WERI-Rb-1 (cell line): Measurements from ENCODE around the gene BIN1.
A peak's percentile ranks its signal among the peaks of the same experiment; 100 is the strongest.

Experiments used
- DNase-seq: peaks from one replicate; pipeline ENCODE4 v3.0.0-alpha.2; 2020
- H3K27ac ChIP-seq: fragments of 250-450 bp; sonication (Bioruptor Pico); 2 replicates; pipeline ENCODE4 v1.5.1; 2020; ENCODE audit warnings: mild to moderate bottlenecking, moderate library complexity
- H3K27me3 ChIP-seq: fragments of 250-450 bp; sonication (Bioruptor Pico); 2 replicates; pipeline ENCODE4 v1.5.1; 2021; ENCODE audit warnings: mild to moderate bottlenecking, low read depth, moderate library complexity; ENCODE audit not compliant: insufficient read depth, severe bottlenecking
- H3K36me3 ChIP-seq: fragments of 250-450 bp; sonication (Bioruptor Pico); 2 replicates; pipeline ENCODE4 v1.5.1; 2020; ENCODE audit warnings: mild to moderate bottlenecking, moderate library complexity
- H3K4me3 ChIP-seq: 2 replicates; pipeline ENCODE4 v1.5.1; 2011; ENCODE audit warnings: low read depth, mild to moderate bottlenecking, control low read depth, low read length
- H3K9me3 ChIP-seq: fragments of 250-450 bp; sonication (Bioruptor Pico); 2 replicates; pipeline ENCODE4 v1.5.1; 2021; ENCODE audit warnings: mild to moderate bottlenecking, moderate library complexity; ENCODE audit not compliant: severe bottlenecking
- TF ChIP-seq, protein P1 (sequence below): IDR thresholded peaks from 2 replicates; pipeline ENCODE4 v1.5.1; 2011; ENCODE audit warnings: low read depth, mild to moderate bottlenecking, control low read depth, inconsistent platforms, low read length

BIN1 gene

DNA sequence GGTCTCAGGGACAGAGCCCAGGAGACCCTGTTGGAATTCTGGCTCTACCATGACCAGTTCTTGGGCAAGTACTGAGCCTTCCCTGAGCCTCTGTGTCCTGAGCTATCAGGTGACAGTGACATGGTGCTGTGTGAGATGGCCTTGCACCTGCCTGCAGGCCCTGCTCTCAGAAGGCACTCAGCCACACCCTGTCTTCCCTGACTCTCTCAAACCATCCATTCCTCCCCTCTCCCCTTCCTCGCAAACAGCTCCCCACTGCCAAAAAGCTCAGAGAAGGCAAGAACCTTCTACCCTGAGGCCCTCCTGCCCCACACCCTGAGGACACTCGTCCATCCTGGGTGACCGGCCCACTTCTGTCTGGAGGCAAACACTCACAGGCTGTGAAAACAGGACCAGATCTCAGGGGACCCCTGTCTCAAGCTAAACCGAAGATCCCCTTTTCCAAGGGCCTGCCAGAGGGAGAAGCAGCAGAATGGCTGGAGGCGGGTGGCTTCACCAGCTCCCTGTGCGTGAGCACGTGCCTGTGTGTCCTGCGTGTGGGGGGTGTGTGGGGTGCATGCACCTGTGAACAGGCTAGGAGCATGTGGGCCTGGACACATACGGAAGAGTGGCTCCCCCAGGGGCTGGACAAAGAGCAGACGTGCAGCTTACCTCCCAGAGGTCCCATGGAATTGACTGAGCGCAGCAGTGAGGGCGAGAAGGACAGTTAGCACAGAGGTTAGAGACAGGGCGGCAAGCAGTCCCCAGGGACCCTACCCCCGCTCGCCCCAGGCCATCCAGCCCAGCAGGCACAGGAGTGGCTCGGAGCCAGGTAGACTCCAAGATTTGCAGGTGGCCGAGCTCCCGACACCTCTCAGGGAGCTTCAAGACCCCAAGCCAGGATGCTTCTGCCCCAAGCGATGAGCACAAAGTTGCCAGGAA is 53.9 kb downstream of the BIN1 start:
- TF ChIP-seq, protein P1, sequence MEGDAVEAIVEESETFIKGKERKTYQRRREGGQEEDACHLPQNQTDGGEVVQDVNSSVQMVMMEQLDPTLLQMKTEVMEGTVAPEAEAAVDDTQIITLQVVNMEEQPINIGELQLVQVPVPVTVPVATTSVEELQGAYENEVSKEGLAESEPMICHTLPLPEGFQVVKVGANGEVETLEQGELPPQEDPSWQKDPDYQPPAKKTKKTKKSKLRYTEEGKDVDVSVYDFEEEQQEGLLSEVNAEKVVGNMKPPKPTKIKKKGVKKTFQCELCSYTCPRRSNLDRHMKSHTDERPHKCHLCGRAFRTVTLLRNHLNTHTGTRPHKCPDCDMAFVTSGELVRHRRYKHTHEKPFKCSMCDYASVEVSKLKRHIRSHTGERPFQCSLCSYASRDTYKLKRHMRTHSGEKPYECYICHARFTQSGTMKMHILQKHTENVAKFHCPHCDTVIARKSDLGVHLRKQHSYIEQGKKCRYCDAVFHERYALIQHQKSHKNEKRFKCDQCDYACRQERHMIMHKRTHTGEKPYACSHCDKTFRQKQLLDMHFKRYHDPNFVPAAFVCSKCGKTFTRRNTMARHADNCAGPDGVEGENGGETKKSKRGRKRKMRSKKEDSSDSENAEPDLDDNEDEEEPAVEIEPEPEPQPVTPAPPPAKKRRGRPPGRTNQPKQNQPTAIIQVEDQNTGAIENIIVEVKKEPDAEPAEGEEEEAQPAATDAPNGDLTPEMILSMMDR: no peak
- DNase-seq: no peak
- Histone ChIP-seq H3K27me3 (no peaks in the 10 kb centered on the region), H3K4me3 (no peak overlapping the region), H3K36me3 (peaks cover 31% of the 10 kb centered on the region), H3K9me3 (no peaks in the 10 kb centered on the region), H3K27ac (no peak overlapping the region)

DNA sequence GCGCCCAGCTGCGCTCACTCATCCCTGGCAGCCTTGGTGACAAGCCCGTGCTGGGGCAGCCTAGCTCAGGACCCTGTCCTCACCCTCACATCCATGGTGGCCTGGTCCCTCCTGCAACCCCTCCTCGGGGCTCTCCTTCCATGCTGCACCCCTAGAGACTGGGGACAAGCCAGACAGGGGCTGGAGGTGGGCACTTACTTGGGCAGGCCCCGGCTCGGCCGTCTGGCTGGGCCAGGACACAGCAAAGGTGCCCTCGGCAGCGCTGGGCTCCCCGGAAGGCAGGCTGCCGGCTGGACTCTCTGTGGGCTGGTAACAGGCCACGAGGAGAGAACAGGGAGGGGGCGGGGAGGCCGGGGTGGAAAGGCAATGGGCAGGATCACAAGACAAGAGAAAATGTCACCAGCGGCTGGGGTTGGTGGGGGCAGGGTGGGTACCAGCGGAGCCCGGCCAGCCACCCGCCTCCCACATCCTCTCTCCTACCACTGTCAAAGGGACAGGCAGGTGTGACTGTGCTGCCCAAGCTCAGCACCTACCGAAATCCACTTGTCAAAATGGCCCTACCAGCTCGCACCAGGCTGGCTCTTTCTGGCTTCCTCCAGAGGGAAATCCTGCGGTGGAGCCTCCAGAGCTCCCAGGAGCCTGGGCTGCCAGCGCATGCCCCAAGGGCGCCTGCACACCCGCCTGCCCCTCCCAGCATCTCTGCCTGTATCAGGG is 54.7 kb downstream of the BIN1 start:
- TF ChIP-seq, protein P1: no peak
- no peak overlapping the region for H3K4me3 ChIP-seq
- H3K27me3 ChIP-seq: no peaks in the 10 kb centered on the region
- peaks cover 29% of the 10 kb centered on the region for H3K36me3 ChIP-seq
- DNase-seq: peak; percentile 6
- no peaks in the 10 kb centered on the region for H3K9me3 ChIP-seq
- H3K27ac ChIP-seq: no peak overlapping the region

DNA sequence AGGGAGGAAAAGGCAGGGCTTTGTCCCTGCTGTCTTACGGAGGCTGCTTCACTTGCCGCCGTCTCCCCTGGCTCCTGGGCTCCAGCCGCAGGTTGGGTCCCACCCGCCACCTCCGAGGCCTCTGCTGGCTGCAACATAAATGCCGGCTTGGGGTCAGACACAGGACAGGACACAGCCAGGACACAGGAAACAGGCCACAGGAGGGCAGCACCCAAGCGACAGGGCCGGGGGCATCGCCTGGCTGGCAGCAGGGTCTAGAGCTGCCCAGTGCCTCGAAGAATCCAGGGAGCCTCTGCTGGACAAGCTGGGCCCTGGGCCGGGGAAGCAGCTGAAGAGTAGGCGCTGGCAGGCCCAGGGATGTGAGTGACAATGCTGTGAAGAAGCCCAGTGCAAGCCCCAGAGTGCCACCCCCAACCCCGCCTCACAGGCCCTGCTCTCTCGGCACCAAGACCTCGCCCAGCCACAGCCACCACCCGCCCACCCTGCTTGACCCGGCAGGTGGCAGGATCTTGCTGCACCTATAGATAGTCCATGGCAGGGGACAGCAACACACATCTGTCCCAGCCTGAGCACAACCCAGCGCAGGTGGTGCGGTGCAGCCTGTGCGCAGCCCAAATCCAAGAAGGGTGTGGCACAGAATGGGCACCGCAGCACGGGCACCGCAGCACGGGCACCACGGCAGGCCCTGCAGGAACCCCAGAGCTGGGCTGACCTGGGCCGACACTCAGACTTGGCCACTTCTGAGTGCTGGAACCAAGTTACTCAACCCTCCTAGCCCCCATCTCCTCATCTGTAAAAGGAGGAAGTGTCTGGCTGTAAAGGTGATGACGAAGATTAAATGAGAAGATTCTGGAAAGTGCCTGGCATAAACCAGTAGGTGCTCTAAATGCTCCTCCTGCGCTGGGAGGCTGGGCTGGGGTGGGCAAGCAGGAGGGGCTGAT is 55.6 kb downstream of the BIN1 start:
- Histone ChIP-seq H3K36me3 (peaks cover 24% of the 10 kb centered on the region), H3K4me3 (no peak overlapping the region), H3K27me3 (no peaks in the 10 kb centered on the region), H3K9me3 (no peaks in the 10 kb centered on the region), H3K27ac (no peak overlapping the region)
- DNase-seq: peak; percentile 43
- TF ChIP-seq, protein P1: peak; percentile 54; the same call in 1 of the 2 replicates

DNA sequence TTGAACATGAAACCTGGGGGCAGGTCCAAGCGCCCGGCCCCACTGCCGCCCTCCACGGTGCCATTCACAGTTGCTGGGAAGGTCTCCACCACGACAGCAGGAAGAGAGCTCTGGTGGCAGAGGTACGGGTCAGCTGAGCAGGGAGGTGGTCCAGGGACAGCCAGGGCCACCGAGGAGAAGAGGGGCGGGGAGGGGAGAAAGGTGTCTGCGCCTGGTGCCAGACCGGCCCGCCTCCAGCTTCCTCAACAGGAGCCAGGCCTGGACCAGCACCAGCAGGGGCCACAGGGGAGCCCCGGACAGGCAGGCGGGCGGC is 56.2 kb downstream of the BIN1 start:
- no peak for DNase-seq
- TF ChIP-seq, protein P1: no peak
- H3K27me3 ChIP-seq: no peaks in the 10 kb centered on the region
- H3K4me3 ChIP-seq: no peak overlapping the region
- no peaks in the 10 kb centered on the region for H3K9me3 ChIP-seq
- H3K36me3 ChIP-seq: peaks cover 24% of the 10 kb centered on the region
- no peak overlapping the region for H3K27ac ChIP-seq

DNA sequence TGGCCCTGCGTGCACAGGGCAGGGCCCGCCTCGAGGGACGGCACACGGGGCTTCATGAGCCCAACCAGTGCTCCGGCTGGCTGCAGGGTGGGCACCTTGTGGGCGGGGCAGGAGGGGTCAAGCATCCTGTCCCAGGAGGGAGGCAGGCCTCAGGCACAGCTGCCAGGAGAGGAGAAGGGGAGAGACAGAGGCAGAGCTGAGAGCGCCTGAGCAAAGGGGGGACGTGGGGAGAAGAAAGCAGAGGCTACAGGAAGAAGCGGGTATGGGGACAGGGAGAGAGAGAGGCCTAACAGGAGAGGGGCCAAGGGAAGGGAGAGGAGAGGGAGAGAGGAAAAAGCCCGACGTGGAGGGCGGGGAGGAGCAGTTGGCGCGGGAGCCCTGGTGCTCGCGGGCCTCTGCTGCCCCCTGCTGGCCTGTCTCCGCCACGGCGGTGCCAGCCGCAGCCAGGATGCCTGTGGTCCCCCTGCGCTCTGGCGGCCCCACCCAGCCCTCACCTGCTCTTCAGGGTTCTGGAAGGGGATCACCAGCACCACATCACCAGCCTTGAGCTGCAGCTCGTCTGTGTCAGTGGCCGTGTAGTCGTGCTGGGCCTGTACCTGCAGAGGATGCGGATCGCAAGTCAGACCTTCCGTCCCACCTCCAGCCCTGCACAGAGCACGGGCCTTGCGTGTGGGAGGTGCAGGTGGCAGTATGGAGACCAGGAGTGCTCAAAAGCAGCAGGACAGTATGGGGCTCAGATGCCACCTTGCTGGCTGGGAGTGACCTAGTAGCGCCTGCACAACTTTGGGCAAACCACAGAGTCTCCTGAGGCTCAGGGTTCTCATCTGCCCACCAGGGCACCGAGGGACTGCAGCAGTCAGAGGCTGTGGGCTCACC is 56.8 kb downstream of the BIN1 start:
- Histone ChIP-seq H3K27me3 (no peaks in the 10 kb centered on the region), H3K27ac (peak overlapping the region; percentile 38), H3K9me3 (no peaks in the 10 kb centered on the region), H3K4me3 (no peak overlapping the region), H3K36me3 (peaks cover 24% of the 10 kb centered on the region)
- TF ChIP-seq, protein P1: peak; percentile 98
- DNase-seq: peak; percentile 76
